Omental fat pad (tissue), 4 donors: ENCODE measurements around the gene RYR1. TPM values are rescaled to one million over a fixed set of nuclear protein-coding genes. Genes with fewer than 3 reads are reported as not detected.

Source experiments
- ATAC-seq: fragments of 150-250 bp; one replicate; pipeline ENCODE4 v1.9.1; 2016; ENCODE audit warnings: mild to moderate bottlenecking, moderate library complexity; ENCODE audit not compliant: low FRiP score
- DNase-seq: peaks from one replicate; pipeline ENCODE4 v3.0.0-alpha.2; 2019; ENCODE audit warnings: low spot score
- total RNA-seq, 4 donors: library from RNA; depleted of rRNA; stranded (reverse); fragments of >200 nt; gene quantifications; one replicate each; pipeline ENCODE4 v1.1.0, GENCODE V29; 2016
- TF ChIP-seq, protein P1 (sequence below), 3 donors: fragments of 450-650 bp; IDR thresholded peaks; one replicate each; pipeline ENCODE4 v1.5.1; 2016 to 2017; ENCODE audit warnings: antibody characterized with exemption in 3 of 3, mild to moderate bottlenecking in 3 of 3, moderate library complexity in 2 of 3

RYR1 gene
- total RNA-seq, 4 donors from 2014 or later = 1.9 to 3.6 (median 3.3) TPM

DNA sequence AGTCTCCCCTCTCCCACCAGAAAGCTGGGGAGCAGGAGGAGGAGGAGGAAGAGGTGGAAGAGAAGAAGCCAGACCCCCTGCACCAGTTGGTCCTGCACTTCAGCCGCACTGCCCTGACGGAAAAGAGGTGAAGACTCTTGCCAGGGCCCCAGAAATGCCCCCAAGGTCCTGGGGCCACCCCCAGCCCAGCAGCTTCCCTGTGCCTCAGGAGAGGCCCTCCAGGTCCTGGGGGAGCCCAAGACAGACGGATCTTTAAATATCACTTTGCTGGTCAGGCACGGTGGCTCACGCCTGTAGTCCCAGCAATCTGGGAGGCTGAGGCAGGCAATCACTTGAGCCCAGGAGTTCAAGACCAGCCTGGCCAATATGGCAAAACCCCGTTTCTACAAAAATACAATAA lies 95.4 kb downstream of the RYR1 start:
- TF ChIP-seq, protein P1, sequence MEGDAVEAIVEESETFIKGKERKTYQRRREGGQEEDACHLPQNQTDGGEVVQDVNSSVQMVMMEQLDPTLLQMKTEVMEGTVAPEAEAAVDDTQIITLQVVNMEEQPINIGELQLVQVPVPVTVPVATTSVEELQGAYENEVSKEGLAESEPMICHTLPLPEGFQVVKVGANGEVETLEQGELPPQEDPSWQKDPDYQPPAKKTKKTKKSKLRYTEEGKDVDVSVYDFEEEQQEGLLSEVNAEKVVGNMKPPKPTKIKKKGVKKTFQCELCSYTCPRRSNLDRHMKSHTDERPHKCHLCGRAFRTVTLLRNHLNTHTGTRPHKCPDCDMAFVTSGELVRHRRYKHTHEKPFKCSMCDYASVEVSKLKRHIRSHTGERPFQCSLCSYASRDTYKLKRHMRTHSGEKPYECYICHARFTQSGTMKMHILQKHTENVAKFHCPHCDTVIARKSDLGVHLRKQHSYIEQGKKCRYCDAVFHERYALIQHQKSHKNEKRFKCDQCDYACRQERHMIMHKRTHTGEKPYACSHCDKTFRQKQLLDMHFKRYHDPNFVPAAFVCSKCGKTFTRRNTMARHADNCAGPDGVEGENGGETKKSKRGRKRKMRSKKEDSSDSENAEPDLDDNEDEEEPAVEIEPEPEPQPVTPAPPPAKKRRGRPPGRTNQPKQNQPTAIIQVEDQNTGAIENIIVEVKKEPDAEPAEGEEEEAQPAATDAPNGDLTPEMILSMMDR (IDR thresholded peaks at IDR 0.05) = no peak
- no peak for ATAC-seq
- no peak for DNase-seq

DNA sequence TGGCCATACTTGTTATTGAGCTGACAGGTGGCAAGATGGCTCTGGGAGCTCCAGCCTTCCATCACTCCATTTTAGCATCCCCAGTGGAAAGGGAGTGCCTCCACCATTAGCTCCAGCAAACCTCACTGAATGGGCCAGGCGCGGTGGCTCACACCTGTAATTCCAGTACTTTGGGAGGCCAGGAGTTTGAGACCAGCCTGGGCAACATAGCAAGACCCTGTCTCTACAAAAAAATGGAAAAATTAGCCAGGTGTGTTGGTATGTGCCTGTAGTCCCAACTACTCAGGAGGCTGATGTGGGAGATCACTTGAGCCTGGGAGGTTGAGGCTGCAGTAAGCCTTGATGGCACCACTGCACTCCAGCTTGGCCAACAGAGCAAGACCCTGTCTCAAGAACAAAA lies 98.0 kb downstream of the RYR1 start:
- TF ChIP-seq, protein P1 (IDR thresholded peaks at IDR 0.05) = no peak
- DNase-seq (no peak), ATAC-seq (no peak)

DNA sequence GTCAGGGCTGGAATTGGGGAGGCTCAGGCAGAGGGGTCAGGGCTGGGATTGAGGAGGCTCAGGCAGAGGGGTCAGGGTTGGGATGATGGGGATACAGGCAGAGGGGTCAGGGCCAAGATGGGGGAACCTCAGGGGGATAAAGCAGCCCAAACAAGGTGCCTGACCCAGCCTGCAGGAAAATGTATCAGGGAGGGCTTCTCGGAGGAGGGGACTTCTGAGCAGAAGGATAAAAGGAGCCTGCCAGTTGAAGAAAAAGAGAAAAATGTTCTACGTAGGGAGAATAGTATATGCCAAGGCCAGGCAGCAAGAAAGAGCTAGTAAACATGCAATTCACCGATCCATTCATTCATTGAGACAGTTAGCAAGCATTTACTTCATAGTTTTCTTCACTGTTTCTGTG lies 99.4 kb downstream of the RYR1 start:
- DNase-seq (no peak), ATAC-seq (no peak)
- TF ChIP-seq, protein P1 (IDR thresholded peaks at IDR 0.05) = no peak

DNA sequence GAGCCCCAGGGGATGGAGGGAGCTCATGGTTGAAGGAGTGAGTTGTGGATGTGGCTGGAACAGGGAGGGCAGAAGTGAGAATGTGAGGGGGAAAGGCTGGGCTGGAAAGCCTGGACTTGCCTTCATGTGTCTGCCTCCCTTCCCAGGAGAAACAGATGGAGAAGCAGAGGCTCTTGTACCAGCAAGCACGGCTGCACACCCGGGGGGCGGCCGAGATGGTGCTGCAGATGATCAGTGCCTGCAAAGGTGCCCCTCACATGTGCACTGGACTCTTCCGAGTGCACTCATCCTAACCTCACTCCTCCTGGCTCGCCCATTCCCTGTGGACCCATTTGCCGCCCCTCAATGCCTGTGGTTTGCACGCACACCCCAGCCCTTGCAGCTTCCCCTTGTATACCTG lies 101.1 kb downstream of the RYR1 start:
- ATAC-seq = no peak
- TF ChIP-seq, protein P1 (IDR thresholded peaks at IDR 0.05) = no peak
- DNase-seq = no peak

DNA sequence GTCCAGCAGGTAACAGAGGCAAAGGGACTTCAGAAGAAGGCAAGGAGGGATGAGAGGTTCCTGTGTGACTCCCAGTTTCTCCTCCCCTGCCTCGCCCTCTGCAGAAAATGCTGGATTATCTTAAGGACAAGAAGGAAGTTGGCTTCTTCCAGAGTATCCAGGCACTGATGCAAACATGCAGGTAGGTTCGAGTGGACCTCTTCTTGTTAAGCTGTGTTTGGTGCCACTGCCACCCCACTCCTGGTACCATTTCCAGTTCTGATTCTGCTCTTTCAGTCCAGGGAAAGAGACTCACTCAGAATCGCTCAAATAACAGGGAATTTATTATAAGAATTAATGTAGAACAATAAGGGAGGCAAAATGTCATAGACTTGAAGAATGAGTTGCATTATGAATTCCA lies 101.7 kb downstream of the RYR1 start:
- TF ChIP-seq, protein P1 (IDR thresholded peaks at IDR 0.05) = no peak
- DNase-seq (no peak), ATAC-seq (no peak)

DNA sequence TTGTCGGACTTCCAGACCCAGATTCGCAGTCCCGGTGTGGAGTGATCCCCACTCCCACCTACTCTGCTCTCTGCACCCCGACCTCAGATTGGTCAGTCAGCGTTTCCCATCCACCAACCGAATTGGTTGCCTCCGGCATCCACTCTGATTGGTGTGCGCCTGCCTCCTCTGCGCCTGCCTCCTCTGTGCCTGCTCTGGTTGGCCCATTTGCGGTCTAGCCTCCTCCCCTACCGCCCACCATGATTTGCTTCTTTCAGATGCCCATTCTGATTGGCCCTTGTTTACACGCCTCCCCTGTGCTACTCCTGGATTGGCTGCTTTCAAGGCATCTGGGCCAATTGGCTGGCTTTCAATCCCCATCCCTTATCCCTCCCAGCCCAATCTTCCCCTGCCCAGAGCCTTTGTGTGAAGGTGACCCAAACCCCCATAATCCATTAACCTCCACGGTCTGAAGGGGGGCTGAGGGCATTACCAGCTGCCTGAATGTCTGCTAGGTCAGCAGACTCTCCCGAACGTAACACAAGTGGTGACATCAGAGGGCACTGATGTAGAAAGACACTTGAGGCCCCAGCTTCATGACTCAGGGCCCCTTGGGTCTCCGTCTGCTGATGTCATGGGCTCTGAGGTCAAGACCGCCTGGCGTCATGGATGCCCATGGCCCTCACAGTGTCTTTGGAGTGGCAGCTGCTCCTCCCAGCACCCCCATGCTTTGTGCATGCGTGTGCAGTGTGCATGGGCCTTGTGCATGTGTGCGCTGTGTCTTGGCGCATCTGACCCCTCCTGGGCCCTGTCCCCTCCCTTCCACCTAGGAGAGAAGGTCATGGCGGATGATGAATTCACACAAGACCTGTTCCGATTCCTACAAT lies 103.8 kb downstream of the RYR1 start:
- ATAC-seq (no peak), DNase-seq (no peak)
- TF ChIP-seq, protein P1 (IDR thresholded peaks at IDR 0.05) = no peak

DNA sequence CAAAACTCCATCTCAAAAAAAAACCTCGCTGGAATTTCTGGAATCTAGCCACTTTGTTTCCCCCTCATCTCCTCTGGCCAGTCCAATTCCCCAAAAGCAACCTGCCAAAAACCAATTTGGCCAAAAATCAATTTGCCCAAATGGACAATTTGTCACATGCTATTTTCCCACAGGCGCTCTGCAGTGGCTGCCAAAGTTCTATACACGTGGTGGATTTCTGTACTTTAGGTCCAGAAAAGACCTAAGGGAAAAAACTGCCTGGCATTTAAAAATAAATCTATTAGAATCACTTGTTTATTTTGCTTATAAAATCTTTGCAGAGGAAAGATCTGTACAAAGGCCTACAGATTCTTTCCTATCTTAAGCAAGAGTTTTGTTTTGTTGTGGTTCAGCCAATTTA lies 104.9 kb downstream of the RYR1 start:
- TF ChIP-seq, protein P1 (IDR thresholded peaks at IDR 0.05) = no peak
- ATAC-seq (no peak), DNase-seq (no peak)
